NCI-H1105 treated with DMSO at 0.1 percent for 48 hours (cell line): ENCODE data around the gene TAF7L.

Experiments
- DNase-seq: peaks from one replicate; lab custom pipeline; 2025; lab: John Stamatoyannopoulos, UW

Gene TAF7L

GRCh38 chrX:101220662-101221260 lies 70.4 kb downstream of the TAF7L start:
- DNase-seq: no peak

- DNase-seq: no peak
Observed at GRCh38 chrX:101219864-101220346, 71.2 kb downstream of the TAF7L start.

GRCh38 chrX:101219116-101219863 lies 71.8 kb downstream of the TAF7L start, which contains the start of gene DRP2:
Gene DRP2, plus strand, starts transcription at chrX:101219786. Its CDS starts 11,862 bp downstream, at chrX:101231648.
- no peak for DNase-seq
